SU-DHL-6 (cell line): ENCODE results near the gene APH1B.

Experiments
- H2AFZ ChIP-seq: fragments of 200-600 bp; sonication (generic); 2 replicates; pipeline ENCODE4 v1.6.1; 2014; ENCODE audit warnings: low read depth, mild to moderate bottlenecking, moderate library complexity, mixed read lengths, antibody characterized with exemption, low read length; ENCODE audit not compliant: severe bottlenecking
- H3F3A ChIP-seq: fragments of 200-600 bp; shearing (Covaris generic); 2 replicates; pipeline ENCODE4 v1.6.0; 2016; ENCODE audit warnings: antibody characterized with exemption, mild to moderate bottlenecking; ENCODE audit not compliant: insufficient read depth
- H3K27ac ChIP-seq: fragments of 200-600 bp; sonication (generic); 2 replicates; pipeline ENCODE4 v1.5.1; 2016; ENCODE audit warnings: low read depth, mild to moderate bottlenecking, low read length, moderate library complexity, mixed read lengths
- H3K27me3 ChIP-seq: fragments of 200-600 bp; sonication (generic), shearing (Covaris generic); 2 replicates; pipeline ENCODE4 v1.6.0; 2014; ENCODE audit warnings: mild to moderate bottlenecking, low read length
- H3K36me3 ChIP-seq: fragments of 200-600 bp; sonication (generic); 2 replicates; pipeline ENCODE4 v1.6.1; 2014; ENCODE audit warnings: mild to moderate bottlenecking, low read length, mixed read lengths
- H3K4me2 ChIP-seq: fragments of 300-600, 200-600 bp; shearing (Covaris generic), sonication (generic); 2 replicates; pipeline ENCODE4 v1.6.0; 2014; ENCODE audit warnings: low read length, low read depth, mild to moderate bottlenecking; ENCODE audit not compliant: poor library complexity, severe bottlenecking
- H3K4me3 ChIP-seq: fragments of 200-600 bp; sonication (generic); 2 replicates; pipeline ENCODE4 v1.5.1; 2014; ENCODE audit warnings: antibody characterized with exemption, low read length, mild to moderate bottlenecking, mixed read lengths; ENCODE audit not compliant: insufficient read depth, poor library complexity, severe bottlenecking
- H3K79me2 ChIP-seq: fragments of 200-600 bp; sonication (generic); 2 replicates; pipeline ENCODE4 v1.6.1; 2014; ENCODE audit warnings: mild to moderate bottlenecking, low read length, moderate library complexity; ENCODE audit not compliant: insufficient read depth
- H3K9ac ChIP-seq: fragments of 200-600 bp; sonication (generic); 2 replicates; pipeline ENCODE4 v1.7.0; 2014; ENCODE audit warnings: mild to moderate bottlenecking, low read length
- H3K9me2 ChIP-seq: fragments of 200-600 bp; sonication (generic); replicated peaks from 2 replicates; pipeline ENCODE4 v1.6.1; 2014; ENCODE audit warnings: low read length; ENCODE audit not compliant: insufficient read depth
- H3K9me3 ChIP-seq: fragments of 200-600 bp; sonication (generic); 2 replicates; pipeline ENCODE4 v1.6.1; 2014; ENCODE audit warnings: low read length, mixed read lengths; ENCODE audit not compliant: insufficient read depth
- H4K20me1 ChIP-seq: fragments of 200-600 bp; sonication (generic); 2 replicates; pipeline ENCODE4 v1.6.1; 2014; ENCODE audit warnings: low read depth, mild to moderate bottlenecking, antibody characterized with exemption, low read length, moderate library complexity, mixed read lengths
- EZH2phosphoT487 ChIP-seq: fragments of 200-600 bp; sonication (generic), shearing (Covaris generic); conservative IDR thresholded peaks from 2 replicates; pipeline ENCODE4 v1.6.1; 2018; ENCODE audit warnings: mild to moderate bottlenecking, antibody characterized with exemption, low read length, moderate library complexity, mixed read lengths
- TF ChIP-seq, protein P1 (sequence below): fragments of 200-600 bp; sonication (generic); IDR thresholded peaks from one replicate; pipeline ENCODE4 v1.5.1; 2017; ENCODE audit warnings: antibody characterized with exemption, mild to moderate bottlenecking, low read length, moderate library complexity; ENCODE audit not compliant: insufficient read depth, poor library complexity, severe bottlenecking

Gene APH1B

GRCh38 chr15:63256433-63257274 is 20.8 kb upstream of the APH1B start:
- no peak overlapping the region for H3K27ac ChIP-seq
- peaks cover 31% of the 10 kb centered on the region; the same call in 1 of the 2 replicates for H3K36me3 ChIP-seq
- TF ChIP-seq, protein P1, sequence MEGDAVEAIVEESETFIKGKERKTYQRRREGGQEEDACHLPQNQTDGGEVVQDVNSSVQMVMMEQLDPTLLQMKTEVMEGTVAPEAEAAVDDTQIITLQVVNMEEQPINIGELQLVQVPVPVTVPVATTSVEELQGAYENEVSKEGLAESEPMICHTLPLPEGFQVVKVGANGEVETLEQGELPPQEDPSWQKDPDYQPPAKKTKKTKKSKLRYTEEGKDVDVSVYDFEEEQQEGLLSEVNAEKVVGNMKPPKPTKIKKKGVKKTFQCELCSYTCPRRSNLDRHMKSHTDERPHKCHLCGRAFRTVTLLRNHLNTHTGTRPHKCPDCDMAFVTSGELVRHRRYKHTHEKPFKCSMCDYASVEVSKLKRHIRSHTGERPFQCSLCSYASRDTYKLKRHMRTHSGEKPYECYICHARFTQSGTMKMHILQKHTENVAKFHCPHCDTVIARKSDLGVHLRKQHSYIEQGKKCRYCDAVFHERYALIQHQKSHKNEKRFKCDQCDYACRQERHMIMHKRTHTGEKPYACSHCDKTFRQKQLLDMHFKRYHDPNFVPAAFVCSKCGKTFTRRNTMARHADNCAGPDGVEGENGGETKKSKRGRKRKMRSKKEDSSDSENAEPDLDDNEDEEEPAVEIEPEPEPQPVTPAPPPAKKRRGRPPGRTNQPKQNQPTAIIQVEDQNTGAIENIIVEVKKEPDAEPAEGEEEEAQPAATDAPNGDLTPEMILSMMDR, result no peak
- TF ChIP-seq EZH2phosphoT487, result no peak
- H3K4me3 ChIP-seq, result no peak overlapping the region
- no peak overlapping the region for H2AFZ ChIP-seq
- no peak overlapping the region for H3K9ac ChIP-seq
- no peaks in the 10 kb centered on the region for H3F3A ChIP-seq
- no peaks in the 10 kb centered on the region for H3K9me2 ChIP-seq
- no peak overlapping the region for H3K4me2 ChIP-seq
- no peaks in the 10 kb centered on the region for H3K27me3 ChIP-seq
- H3K9me3 ChIP-seq, result no peaks in the 10 kb centered on the region
- H4K20me1 ChIP-seq, result no peaks in the 10 kb centered on the region
- H3K79me2 ChIP-seq, result no peaks in the 10 kb centered on the region

DNA sequence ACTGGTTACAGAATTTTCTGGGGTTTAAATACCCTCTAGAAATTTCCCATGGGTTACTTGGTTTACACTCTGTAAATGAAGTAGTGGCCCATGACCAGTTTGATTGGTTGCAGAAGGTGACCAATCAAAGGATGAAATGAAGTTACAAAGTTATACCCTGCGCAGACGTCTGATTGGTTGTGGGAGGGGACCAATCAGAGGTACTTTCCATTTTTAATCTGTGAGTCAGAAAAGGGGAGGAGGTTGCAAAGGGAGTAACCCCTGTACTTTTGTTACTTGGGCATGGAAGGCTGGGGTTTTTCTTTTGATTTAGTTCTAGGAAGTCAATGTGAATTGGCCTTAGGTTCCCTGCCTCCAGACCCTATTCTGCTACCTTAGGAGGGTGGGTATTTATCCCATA is 18.7 kb upstream of the APH1B start:
- Histone ChIP-seq H3K4me2 (no peak overlapping the region), H3K27me3 (no peaks in the 10 kb centered on the region), H3K36me3 (peaks cover 43% of the 10 kb centered on the region; the same call in 1 of the 2 replicates), H3K27ac (no peak overlapping the region), H4K20me1 (no peaks in the 10 kb centered on the region), H3K9me3 (no peaks in the 10 kb centered on the region), H2AFZ (no peak overlapping the region), H3K9me2 (no peaks in the 10 kb centered on the region), H3K9ac (no peak overlapping the region), H3K4me3 (no peak overlapping the region), H3F3A (no peaks in the 10 kb centered on the region), H3K79me2 (no peaks in the 10 kb centered on the region)
- no peak for TF ChIP-seq EZH2phosphoT487
- TF ChIP-seq, protein P1, result no peak

GRCh38 chr15:63260791-63261190 is 16.6 kb upstream of the APH1B start:
- Histone ChIP-seq H4K20me1 (no peaks in the 10 kb centered on the region), H3F3A (no peaks in the 10 kb centered on the region), H3K9ac (no peak overlapping the region), H3K27me3 (no peaks in the 10 kb centered on the region), H3K79me2 (no peaks in the 10 kb centered on the region), H3K9me2 (no peaks in the 10 kb centered on the region), H3K9me3 (no peaks in the 10 kb centered on the region), H3K4me2 (no peak overlapping the region), H3K27ac (no peak overlapping the region), H3K4me3 (no peak overlapping the region), H3K36me3 (peaks cover 50% of the 10 kb centered on the region; the same call in 1 of the 2 replicates), H2AFZ (no peak overlapping the region)
- no peak for TF ChIP-seq EZH2phosphoT487
- TF ChIP-seq, protein P1, result no peak
